Endothelial cell of umbilical vein (primary cell): Measurements from ENCODE around the gene NAV2. TPM values are rescaled to one million over a fixed set of nuclear protein-coding genes. Genes with fewer than 3 reads are reported as not detected.

ENCODE experiments used
- BruUV-seq: library from RNA; stranded (reverse); fragments of 400-500 nt; replicated peaks from 2 replicates; lab custom pipeline; 2021; lab: Mats Ljungman, UMichigan
- CTCF ChIA-PET: fragments of 300-600, 350-600 bp; sonication (Branson Sonifier 250); formaldehyde crosslinking; loops from one replicate; lab custom pipeline; 2021; ENCODE audit warnings: antibody characterized with exemption, inconsistent platforms; lab: Charles Lee
- POLR2A ChIA-PET: fragments of 300-600, 350-600 bp; sonication (Branson Sonifier 250); formaldehyde crosslinking; loops from one replicate; lab custom pipeline; 2021; ENCODE audit warnings: antibody characterized with exemption, inconsistent platforms; lab: Charles Lee
- DNase-seq: peaks from one replicate; pipeline ENCODE4 v3.0.0-alpha.2; 2011; ENCODE audit warnings: low read depth, low spot score
- FAIRE-seq: peaks from 2 replicates; lab custom pipeline; 2011; peaks lifted over from hg19 to GRCh38; lab: Jason Lieb, UNC
- H2AFZ ChIP-seq: 2 replicates; pipeline ENCODE4 v1.6.0; 2012; ENCODE audit warnings: low read depth, low read length, control low read depth, inconsistent platforms
- H3K27ac ChIP-seq: 2 replicates; pipeline ENCODE4 v1.5.1; 2011; ENCODE audit warnings: low read depth, mild to moderate bottlenecking, control low read depth, low read length, moderate library complexity; ENCODE audit not compliant: insufficient read depth
- H3K27me3 ChIP-seq, 2 experiments: 2 replicates each; pipeline versions ENCODE4 v1.6.0 to v1.6.1; 2011; ENCODE audit warnings: low read length in 2 of 2, mixed read lengths in 1 of 2; ENCODE audit not compliant: control insufficient read depth in 2 of 2, insufficient read depth in 2 of 2
- H3K36me3 ChIP-seq, 2 experiments: 2 replicates in 1 of 2; 3 replicates in 1 of 2; pipeline ENCODE4 v1.5.1; 2011; ENCODE audit warnings: low read length in 2 of 2, mild to moderate bottlenecking in 1 of 2, moderate library complexity in 1 of 2; ENCODE audit not compliant: control insufficient read depth in 2 of 2, insufficient read depth in 2 of 2; ENCODE audit errors: extremely low read depth in 1 of 2
- H3K4me1 ChIP-seq: 3 replicates; pipeline ENCODE4 v1.5.1; 2011; ENCODE audit warnings: mild to moderate bottlenecking, low read length; ENCODE audit not compliant: control insufficient read depth, insufficient read depth; ENCODE audit errors: extremely low read depth
- H3K4me2 ChIP-seq: 2 replicates; pipeline ENCODE4 v1.6.1; 2011; ENCODE audit warnings: low read length, control low read depth, mixed read lengths; ENCODE audit not compliant: insufficient read depth
- H3K4me3 ChIP-seq, 3 experiments: fragments of 200-600 bp in 1 of 3; sonication (generic), shearing (Covaris generic) in 1 of 3; replicated peaks in 1 of 3; 2 replicates each; pipeline ENCODE4 v1.5.1; 2011 to 2016; ENCODE audit warnings: control low read depth in 3 of 3, low read length in 3 of 3, mild to moderate bottlenecking in 2 of 3, inconsistent platforms in 1 of 3, low read depth in 1 of 3, moderate library complexity in 1 of 3; ENCODE audit not compliant: insufficient read depth in 1 of 3
- H3K79me2 ChIP-seq: 2 replicates; pipeline ENCODE4 v1.6.0; 2012; ENCODE audit warnings: low read length, inconsistent platforms; ENCODE audit not compliant: control insufficient read depth, insufficient read depth
- H3K9ac ChIP-seq: replicated peaks from 2 replicates; pipeline ENCODE3; 2011; ENCODE audit warnings: low read length, control low read depth; ENCODE audit not compliant: insufficient read depth; ENCODE audit errors: extremely low read depth
- H3K9me1 ChIP-seq: replicated peaks from 3 replicates; pipeline ENCODE4 v1.6.0; 2011; ENCODE audit warnings: mild to moderate bottlenecking, low read length; ENCODE audit not compliant: control insufficient read depth, insufficient read depth; ENCODE audit errors: extremely low read depth
- H3K9me3 ChIP-seq: replicated peaks from 2 replicates; pipeline ENCODE4 v1.5.1; 2012; ENCODE audit warnings: low read length, inconsistent platforms; ENCODE audit not compliant: control insufficient read depth, insufficient read depth
- H4K20me1 ChIP-seq: replicated peaks from 2 replicates; pipeline ENCODE3; 2011; ENCODE audit warnings: mild to moderate bottlenecking, low read length; ENCODE audit not compliant: control insufficient read depth, insufficient read depth; ENCODE audit errors: extremely low read depth
- EZH2 ChIP-seq: IDR thresholded peaks from 2 replicates; pipeline ENCODE4 v1.6.1; 2012; ENCODE audit warnings: borderline replicate concordance, low read depth, mild to moderate bottlenecking, moderate library complexity, low read length, inconsistent platforms; ENCODE audit not compliant: severe bottlenecking
- FOS ChIP-seq: IDR thresholded peaks from 2 replicates; pipeline ENCODE4 v1.6.1; 2011; ENCODE audit warnings: mild to moderate bottlenecking, low read length, moderate library complexity, borderline replicate concordance; ENCODE audit not compliant: insufficient read depth
- GATA2 ChIP-seq: IDR thresholded peaks from 2 replicates; pipeline ENCODE4 v1.7.0; 2011; ENCODE audit warnings: low read depth, mild to moderate bottlenecking, moderate library complexity, mixed read lengths, low read length; ENCODE audit not compliant: insufficient read length, insufficient read depth
- JUN ChIP-seq: IDR thresholded peaks from 2 replicates; pipeline ENCODE4 v1.6.1; 2011; ENCODE audit warnings: borderline replicate concordance, low read depth; ENCODE audit not compliant: insufficient read length, insufficient read depth
- MYC ChIP-seq: IDR thresholded peaks from one replicate; pipeline ENCODE4 v1.6.1; 2011; ENCODE audit warnings: mild to moderate bottlenecking, low read depth, low read length
- POLR2A ChIP-seq: IDR thresholded peaks from 2 replicates; pipeline ENCODE4 v1.6.1; 2012; ENCODE audit warnings: low read depth, mild to moderate bottlenecking, control low read depth, low read length
- POLR2AphosphoS5 ChIP-seq: IDR thresholded peaks from 2 replicates; pipeline ENCODE4 v1.6.1; 2012; ENCODE audit warnings: low read depth, mild to moderate bottlenecking, control low read depth, low read length, moderate library complexity; ENCODE audit not compliant: insufficient read depth
- dilution Hi-C: fragments of 300-500 bp; cut with MboI; formaldehyde crosslinking; loops from one replicate; pipeline ENCODE4 v1.15.0; 2019; ENCODE audit warnings: low sequenced_read_pairs; ENCODE audit not compliant: extremely low pct_ligation_motif_present
- intact Hi-C: fragments of 100-400 bp; cut with micrococcal nuclease; formaldehyde crosslinking; loops from one replicate; pipeline ENCODE4 v1.10.0; 2022
- polyA plus RNA-seq, 4 experiments: library from polyadenylated mRNA; depleted of rRNA in 3 of 4; stranded (reverse) in 3 of 4; unstranded in 1 of 4; fragments of >200 nt; gene quantifications; 2 replicates each; pipeline versions ENCODE4 v1.2.1 to v1.2.3, GENCODE V29; 2011 to 2012; ENCODE audit warnings: missing spikeins in 1 of 4
- total RNA-seq: library from RNA; stranded (reverse); gene quantifications from 2 replicates; pipeline ENCODE4 v1.2.3, GENCODE V29; 2021
- TF ChIP-seq, protein P1 (sequence below), 2 donors: IDR thresholded peaks; 1 replicate in 1 of 2; 2 replicates in 1 of 2; pipeline ENCODE4 v1.5.1; 2011; ENCODE audit warnings: low read length in 2 of 2, mild to moderate bottlenecking in 2 of 2, moderate library complexity in 2 of 2, control low read depth in 1 of 2, inconsistent platforms in 1 of 2, low read depth in 1 of 2; ENCODE audit not compliant: insufficient read depth in 1 of 2; ENCODE audit errors: extremely low read depth in 1 of 2
- TF ChIP-seq, protein P2 (sequence below): IDR thresholded peaks from 2 replicates; pipeline ENCODE4 v1.6.1; 2011; ENCODE audit not compliant: insufficient read depth, insufficient read length

Gene NAV2
- total and polyA plus RNA-seq, 2 donors (not counting 3 experiments of a cell fraction or from before 2014, with no cell fraction given) = 10.9 to 68.0 TPM

DNA sequence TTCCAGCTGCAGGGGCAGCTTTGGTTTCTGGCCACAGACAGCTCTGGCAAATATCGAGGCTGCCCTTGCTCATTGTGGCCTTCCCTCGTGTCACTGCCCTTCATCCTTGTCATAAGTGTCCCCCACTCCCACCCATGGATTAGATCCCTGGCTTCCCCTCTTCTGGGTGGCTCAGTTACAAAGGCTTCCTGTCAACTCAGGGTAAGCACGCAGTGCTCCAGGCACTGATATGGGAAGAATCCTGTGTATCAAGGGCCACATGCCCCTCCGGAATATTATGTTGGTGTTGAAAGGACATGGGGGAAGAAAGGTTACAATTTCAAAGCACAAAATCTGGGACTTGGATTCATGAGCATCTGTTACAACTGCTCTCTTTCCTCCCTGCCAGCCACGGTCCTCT is 319.5 kb downstream of the NAV2 start:
- Histone ChIP-seq H4K20me1 (no peaks in the 10 kb centered on the region), H2AFZ (no peak overlapping the region), H3K4me2 (no peak overlapping the region), H3K36me3 (peaks cover 0 to 2% of the 10 kb centered on the region in 2 experiments), H3K9me3 (no peaks in the 10 kb centered on the region), H3K9ac (no peak overlapping the region), H3K4me3 (no peak overlapping the region), H3K9me1 (no peaks in the 10 kb centered on the region), H3K27me3 (no peaks in the 10 kb centered on the region), H3K79me2 (no peaks in the 10 kb centered on the region), H3K27ac (no peak overlapping the region), H3K4me1 (no peaks in the 10 kb centered on the region)
- dilution Hi-C loops = no loop called here
- TF ChIP-seq, protein P1, sequence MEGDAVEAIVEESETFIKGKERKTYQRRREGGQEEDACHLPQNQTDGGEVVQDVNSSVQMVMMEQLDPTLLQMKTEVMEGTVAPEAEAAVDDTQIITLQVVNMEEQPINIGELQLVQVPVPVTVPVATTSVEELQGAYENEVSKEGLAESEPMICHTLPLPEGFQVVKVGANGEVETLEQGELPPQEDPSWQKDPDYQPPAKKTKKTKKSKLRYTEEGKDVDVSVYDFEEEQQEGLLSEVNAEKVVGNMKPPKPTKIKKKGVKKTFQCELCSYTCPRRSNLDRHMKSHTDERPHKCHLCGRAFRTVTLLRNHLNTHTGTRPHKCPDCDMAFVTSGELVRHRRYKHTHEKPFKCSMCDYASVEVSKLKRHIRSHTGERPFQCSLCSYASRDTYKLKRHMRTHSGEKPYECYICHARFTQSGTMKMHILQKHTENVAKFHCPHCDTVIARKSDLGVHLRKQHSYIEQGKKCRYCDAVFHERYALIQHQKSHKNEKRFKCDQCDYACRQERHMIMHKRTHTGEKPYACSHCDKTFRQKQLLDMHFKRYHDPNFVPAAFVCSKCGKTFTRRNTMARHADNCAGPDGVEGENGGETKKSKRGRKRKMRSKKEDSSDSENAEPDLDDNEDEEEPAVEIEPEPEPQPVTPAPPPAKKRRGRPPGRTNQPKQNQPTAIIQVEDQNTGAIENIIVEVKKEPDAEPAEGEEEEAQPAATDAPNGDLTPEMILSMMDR (IDR thresholded peaks at IDR 0.05; ENCODE audit: extremely low read depth in 1 of 2, insufficient read depth in 1 of 2, low read depth in 1 of 2, low read length in 2 of 2) = no peak
- TF ChIP-seq MYC (no peak), GATA2 (no peak), EZH2 (no peak), POLR2A (no peak), JUN (no peak), POLR2AphosphoS5 (no peak), FOS (no peak)
- TF ChIP-seq, protein P2, sequence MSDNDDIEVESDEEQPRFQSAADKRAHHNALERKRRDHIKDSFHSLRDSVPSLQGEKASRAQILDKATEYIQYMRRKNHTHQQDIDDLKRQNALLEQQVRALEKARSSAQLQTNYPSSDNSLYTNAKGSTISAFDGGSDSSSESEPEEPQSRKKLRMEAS = no peak
- no peak for DNase-seq
- POLR2A ChIA-PET = no interaction called here
- FAIRE-seq = no peak
- BruUV-seq = no TSS peak
- CTCF ChIA-PET = interaction anchor here (1.1 to 1.6 kb wide), 2 partner anchors 10 to 80 kb away, joined by 5 to 7 read pairs; no protein-coding TSS in a partner anchor
- intact Hi-C loops = no loop called here
